ENCODE measurements around the gene DYNLT5.

DNA sequence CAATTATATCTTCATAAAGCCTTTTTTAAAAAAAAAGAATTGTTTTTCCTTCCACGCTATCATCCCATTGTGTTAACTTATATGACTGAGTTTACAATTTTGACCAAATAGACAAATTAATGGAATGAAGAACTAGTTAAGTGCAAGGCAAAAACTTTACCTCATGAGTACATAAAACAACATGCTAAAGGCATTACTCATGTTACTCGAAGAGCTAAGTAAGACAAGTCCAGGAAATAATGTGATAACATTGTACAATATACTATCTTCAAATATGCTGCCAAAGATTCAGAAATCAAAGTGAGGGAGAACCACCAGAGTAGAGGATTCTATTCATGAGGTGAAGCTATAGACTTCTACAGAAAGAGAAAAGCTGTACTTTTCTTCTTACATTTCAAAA, 24.2 kb upstream of the DYNLT5 start:
- TF ChIP-seq, protein P1, sequence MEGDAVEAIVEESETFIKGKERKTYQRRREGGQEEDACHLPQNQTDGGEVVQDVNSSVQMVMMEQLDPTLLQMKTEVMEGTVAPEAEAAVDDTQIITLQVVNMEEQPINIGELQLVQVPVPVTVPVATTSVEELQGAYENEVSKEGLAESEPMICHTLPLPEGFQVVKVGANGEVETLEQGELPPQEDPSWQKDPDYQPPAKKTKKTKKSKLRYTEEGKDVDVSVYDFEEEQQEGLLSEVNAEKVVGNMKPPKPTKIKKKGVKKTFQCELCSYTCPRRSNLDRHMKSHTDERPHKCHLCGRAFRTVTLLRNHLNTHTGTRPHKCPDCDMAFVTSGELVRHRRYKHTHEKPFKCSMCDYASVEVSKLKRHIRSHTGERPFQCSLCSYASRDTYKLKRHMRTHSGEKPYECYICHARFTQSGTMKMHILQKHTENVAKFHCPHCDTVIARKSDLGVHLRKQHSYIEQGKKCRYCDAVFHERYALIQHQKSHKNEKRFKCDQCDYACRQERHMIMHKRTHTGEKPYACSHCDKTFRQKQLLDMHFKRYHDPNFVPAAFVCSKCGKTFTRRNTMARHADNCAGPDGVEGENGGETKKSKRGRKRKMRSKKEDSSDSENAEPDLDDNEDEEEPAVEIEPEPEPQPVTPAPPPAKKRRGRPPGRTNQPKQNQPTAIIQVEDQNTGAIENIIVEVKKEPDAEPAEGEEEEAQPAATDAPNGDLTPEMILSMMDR (IDR thresholded peaks at IDR 0.05): no peak
- no peak for TF ChIP-seq POLR2A (IDR thresholded peaks at IDR 0.05)

Measured in ovary (tissue), 3 donors.